Measurements from ENCODE around the gene MYL3. TPM values are rescaled to one million over a fixed set of nuclear protein-coding genes. Genes with fewer than 3 reads are reported as not detected.

Gene MYL3
- total and polyA plus RNA-seq, 4 donors = 2.2 to 5.8 (median 2.3) TPM

- H3K27me3 ChIP-seq (ENCODE audit: control insufficient read depth, insufficient read depth, low read length) = no peaks in the 10 kb centered on the region
- no peaks in the 10 kb centered on the region for H3K36me3 ChIP-seq (ENCODE audit: control insufficient read depth, insufficient read depth, low read length)
- WGBS (ENCODE audit: insufficient coverage) = 83% methylated on average over 3 of the region's 5 CpGs
- H3K4me1 ChIP-seq (ENCODE audit: control insufficient read depth, insufficient read depth, low read length) = peaks cover 21% of the 10 kb centered on the region
- no peak overlapping the region for H3K27ac ChIP-seq (ENCODE audit: low read depth, low read length)
- H3K4me3 ChIP-seq (ENCODE audit: low read depth, low read length) = no peak overlapping the region
- no peaks in the 10 kb centered on the region for H3K9me3 ChIP-seq (ENCODE audit: control insufficient read depth, insufficient read depth, low read length)
- no peak for DNase-seq (ENCODE audit: low read depth in 4 of 6, low spot score in 6 of 6)
These were observed 15.5 kb downstream of the MYL3 start for GRCh38 chr3:46847744-46848143.

- WGBS (ENCODE audit: insufficient coverage) = 93% methylated on average over 7 of the region's 9 CpGs
- H3K27ac ChIP-seq (ENCODE audit: low read depth, low read length) = peak overlapping the region; percentile 67
- no peaks in the 10 kb centered on the region for H3K27me3 ChIP-seq (ENCODE audit: control insufficient read depth, insufficient read depth, low read length)
- DNase-seq (ENCODE audit: low read depth in 4 of 6, low spot score in 6 of 6) = no peak
- peaks cover 1% of the 10 kb centered on the region for H3K9me3 ChIP-seq (ENCODE audit: control insufficient read depth, insufficient read depth, low read length)
- H3K4me3 ChIP-seq (ENCODE audit: low read depth, low read length) = peak overlapping the region; percentile 56
- peaks cover 21% of the 10 kb centered on the region for H3K4me1 ChIP-seq (ENCODE audit: control insufficient read depth, insufficient read depth, low read length)
- no peaks in the 10 kb centered on the region for H3K36me3 ChIP-seq (ENCODE audit: control insufficient read depth, insufficient read depth, low read length)
These were observed 16.4 kb downstream of the MYL3 start for GRCh38 chr3:46846624-46847542.

DNA sequence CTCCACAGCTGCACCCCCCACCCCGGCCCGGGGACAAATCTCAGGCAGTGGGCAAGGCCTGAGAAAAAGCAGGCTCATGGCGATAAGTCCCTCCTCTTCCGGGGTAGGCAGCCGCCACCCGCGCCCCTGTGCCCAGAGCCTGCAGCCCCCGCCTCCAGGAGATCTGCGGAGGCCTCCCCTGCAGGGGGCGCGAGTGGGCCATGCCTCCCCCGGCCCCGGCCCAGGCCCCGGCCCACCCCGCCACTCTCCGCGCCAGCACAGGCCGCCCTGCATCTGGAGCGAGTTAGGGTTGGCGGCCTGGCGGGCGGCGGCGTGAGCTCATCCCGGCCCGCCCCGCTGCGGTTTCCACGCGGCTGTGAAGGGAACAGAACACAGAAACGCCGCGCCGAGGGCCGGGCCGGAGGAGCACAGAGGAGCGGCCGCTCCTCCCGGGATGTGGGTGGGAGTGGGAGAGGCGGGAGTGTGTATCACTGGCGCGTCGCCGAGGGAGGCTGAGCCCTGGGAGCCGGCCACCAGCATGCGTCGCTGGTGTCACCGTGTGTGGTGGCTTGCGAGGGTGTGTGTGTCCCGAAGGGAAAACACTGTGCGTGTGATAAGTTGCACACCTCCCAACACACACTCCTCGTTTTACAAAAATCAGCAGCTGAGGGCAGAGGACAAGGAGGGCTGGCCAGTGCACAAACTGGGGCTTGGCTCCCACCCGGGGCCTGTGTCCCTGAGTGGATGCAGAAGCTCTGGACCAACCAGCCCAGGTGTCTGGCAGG is 17.2 kb downstream of the MYL3 start:
- Histone ChIP-seq H3K27me3 (ENCODE audit: control insufficient read depth, insufficient read depth, low read length) (no peaks in the 10 kb centered on the region), H3K27ac (ENCODE audit: low read depth, low read length) (peak overlapping the region; percentile 67), H3K4me3 (ENCODE audit: low read depth, low read length) (peak overlapping the region; percentile 56), H3K9me3 (ENCODE audit: control insufficient read depth, insufficient read depth, low read length) (peaks cover 1% of the 10 kb centered on the region), H3K36me3 (ENCODE audit: control insufficient read depth, insufficient read depth, low read length) (no peaks in the 10 kb centered on the region), H3K4me1 (ENCODE audit: control insufficient read depth, insufficient read depth, low read length) (peaks cover 21% of the 10 kb centered on the region)
- 1% methylated on average over 47 of the region's 53 CpGs for WGBS (ENCODE audit: insufficient coverage)
- DNase-seq (ENCODE audit: low read depth in 4 of 6, low spot score in 6 of 6) = peak; percentile 40 to 93 (median 68)

GRCh38 chr3:46845397-46845859 is 17.8 kb downstream of the MYL3 start:
- H3K27ac ChIP-seq (ENCODE audit: low read depth, low read length) = peak overlapping the region; percentile 45
- no peaks in the 10 kb centered on the region for H3K27me3 ChIP-seq (ENCODE audit: control insufficient read depth, insufficient read depth, low read length)
- peaks cover 1% of the 10 kb centered on the region for H3K9me3 ChIP-seq (ENCODE audit: control insufficient read depth, insufficient read depth, low read length)
- peak overlapping the region; percentile 56 for H3K4me3 ChIP-seq (ENCODE audit: low read depth, low read length)
- H3K4me1 ChIP-seq (ENCODE audit: control insufficient read depth, insufficient read depth, low read length) = peaks cover 21% of the 10 kb centered on the region
- peak in 4 of 6 donors; percentile 7 to 69 (median 26) for DNase-seq (ENCODE audit: low read depth in 4 of 6, low spot score in 6 of 6)
- no peaks in the 10 kb centered on the region for H3K36me3 ChIP-seq (ENCODE audit: control insufficient read depth, insufficient read depth, low read length)
- 2% methylated on average over 23 of the region's 23 CpGs for WGBS (ENCODE audit: insufficient coverage)

- no peak for DNase-seq (ENCODE audit: low read depth in 4 of 6, low spot score in 6 of 6)
- Histone ChIP-seq H3K9me3 (ENCODE audit: control insufficient read depth, insufficient read depth, low read length) (peaks cover 1% of the 10 kb centered on the region), H3K27me3 (ENCODE audit: control insufficient read depth, insufficient read depth, low read length) (no peaks in the 10 kb centered on the region), H3K4me3 (ENCODE audit: low read depth, low read length) (peak overlapping the region; percentile 56), H3K4me1 (ENCODE audit: control insufficient read depth, insufficient read depth, low read length) (peaks cover 21% of the 10 kb centered on the region), H3K36me3 (ENCODE audit: control insufficient read depth, insufficient read depth, low read length) (no peaks in the 10 kb centered on the region), H3K27ac (ENCODE audit: low read depth, low read length) (no peak overlapping the region)
- 30% methylated on average over 7 of the region's 11 CpGs for WGBS (ENCODE audit: insufficient coverage)
These were observed 18.3 kb downstream of the MYL3 start for GRCh38 chr3:46844881-46845312.

DNA sequence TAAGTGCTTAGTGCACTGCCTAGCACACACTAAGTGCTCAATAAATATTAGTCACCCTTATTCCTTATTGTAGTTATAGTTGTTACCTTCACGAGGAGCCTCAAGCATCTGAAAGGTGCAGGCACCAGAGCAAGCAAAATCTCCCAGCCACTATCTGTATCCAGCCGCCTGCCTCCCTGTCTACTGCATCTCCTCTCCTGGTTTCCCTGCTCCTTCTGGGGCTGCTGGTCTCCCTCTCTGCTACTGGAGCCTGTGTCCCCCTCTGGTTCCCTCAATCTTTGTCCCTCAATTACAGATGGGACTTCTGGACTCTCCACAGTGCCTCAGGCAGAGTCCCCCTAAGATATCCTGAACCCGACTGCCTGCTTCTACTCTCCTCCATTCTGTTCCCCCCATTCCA is 18.8 kb downstream of the MYL3 start:
- Histone ChIP-seq H3K4me3 (ENCODE audit: low read depth, low read length) (no peak overlapping the region), H3K27me3 (ENCODE audit: control insufficient read depth, insufficient read depth, low read length) (no peaks in the 10 kb centered on the region), H3K9me3 (ENCODE audit: control insufficient read depth, insufficient read depth, low read length) (peaks cover 1% of the 10 kb centered on the region), H3K27ac (ENCODE audit: low read depth, low read length) (no peak overlapping the region), H3K4me1 (ENCODE audit: control insufficient read depth, insufficient read depth, low read length) (peaks cover 21% of the 10 kb centered on the region), H3K36me3 (ENCODE audit: control insufficient read depth, insufficient read depth, low read length) (no peaks in the 10 kb centered on the region)
- WGBS (ENCODE audit: insufficient coverage) = 85% methylated on average over 2 of the region's 3 CpGs
- no peak for DNase-seq (ENCODE audit: low read depth in 4 of 6, low spot score in 6 of 6)

- peaks cover 1% of the 10 kb centered on the region for H3K9me3 ChIP-seq (ENCODE audit: control insufficient read depth, insufficient read depth, low read length)
- 90% methylated on average over 1 of the region's 3 CpGs for WGBS (ENCODE audit: insufficient coverage)
- peaks cover 21% of the 10 kb centered on the region for H3K4me1 ChIP-seq (ENCODE audit: control insufficient read depth, insufficient read depth, low read length)
- H3K27me3 ChIP-seq (ENCODE audit: control insufficient read depth, insufficient read depth, low read length) = no peaks in the 10 kb centered on the region
- H3K4me3 ChIP-seq (ENCODE audit: low read depth, low read length) = no peak overlapping the region
- no peak overlapping the region for H3K27ac ChIP-seq (ENCODE audit: low read depth, low read length)
- DNase-seq (ENCODE audit: low read depth in 4 of 6, low spot score in 6 of 6) = no peak
- no peaks in the 10 kb centered on the region for H3K36me3 ChIP-seq (ENCODE audit: control insufficient read depth, insufficient read depth, low read length)
These were observed 19.7 kb downstream of the MYL3 start for GRCh38 chr3:46843508-46843907.

DNA sequence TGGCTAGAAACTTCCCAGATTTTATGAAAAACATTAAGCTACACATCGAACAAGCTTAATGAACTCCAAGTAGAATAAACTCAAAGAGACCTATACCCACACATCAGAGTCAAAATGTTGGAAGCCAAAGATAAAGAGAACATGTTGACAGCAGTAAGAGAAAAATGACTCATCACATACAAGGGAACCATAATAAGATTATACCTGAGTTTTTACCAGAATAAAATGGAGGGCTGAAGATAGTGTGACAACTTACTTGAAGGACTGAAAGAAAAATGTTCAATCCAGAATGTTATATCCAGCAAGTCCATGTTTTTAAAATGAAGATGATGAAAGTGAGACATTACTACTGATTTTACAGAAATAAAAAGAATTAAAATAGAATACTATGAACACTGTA is 22.8 kb downstream of the MYL3 start:
- H3K4me1 ChIP-seq (ENCODE audit: control insufficient read depth, insufficient read depth, low read length) = peaks cover 8% of the 10 kb centered on the region
- no peaks in the 10 kb centered on the region for H3K36me3 ChIP-seq (ENCODE audit: control insufficient read depth, insufficient read depth, low read length)
- DNase-seq (ENCODE audit: low read depth in 4 of 6, low spot score in 6 of 6) = no peak
- no peaks in the 10 kb centered on the region for H3K27me3 ChIP-seq (ENCODE audit: control insufficient read depth, insufficient read depth, low read length)
- H3K9me3 ChIP-seq (ENCODE audit: control insufficient read depth, insufficient read depth, low read length) = peaks cover 1% of the 10 kb centered on the region
- H3K27ac ChIP-seq (ENCODE audit: low read depth, low read length) = no peak overlapping the region
- WGBS (ENCODE audit: insufficient coverage) = no CpG with 5 or more reads among the region's 1 CpG
- H3K4me3 ChIP-seq (ENCODE audit: low read depth, low read length) = no peak overlapping the region

- no CpG with 5 or more reads among the region's 2 CpGs for WGBS (ENCODE audit: insufficient coverage)
- Histone ChIP-seq H3K4me1 (ENCODE audit: control insufficient read depth, insufficient read depth, low read length) (no peaks in the 10 kb centered on the region), H3K27ac (ENCODE audit: low read depth, low read length) (no peak overlapping the region), H3K9me3 (ENCODE audit: control insufficient read depth, insufficient read depth, low read length) (peaks cover 1% of the 10 kb centered on the region), H3K27me3 (ENCODE audit: control insufficient read depth, insufficient read depth, low read length) (no peaks in the 10 kb centered on the region), H3K4me3 (ENCODE audit: low read depth, low read length) (no peak overlapping the region), H3K36me3 (ENCODE audit: control insufficient read depth, insufficient read depth, low read length) (peaks cover 3% of the 10 kb centered on the region)
- no peak for DNase-seq (ENCODE audit: low read depth in 4 of 6, low spot score in 6 of 6)
These were observed 24.9 kb downstream of the MYL3 start for GRCh38 chr3:46838301-46838700.
